SK-N-SH (cell line): Measurements from ENCODE around the gene LPCAT3. TPM values are rescaled to one million over a fixed set of nuclear protein-coding genes. Genes with fewer than 3 reads are reported as not detected.

Source experiments
- CTCF ChIA-PET: fragments of 300-600, 350-600 bp; formaldehyde crosslinking; extraction: SDS; loops from one replicate; lab custom pipeline; 2021; lab: Yijun Ruan, JAX
- POLR2A ChIA-PET: fragments of 350-600 bp; sonication (Branson Sonifier 250); formaldehyde crosslinking; extraction: SDS; loops from one replicate; lab custom pipeline; 2020; ENCODE audit warnings: antibody characterized with exemption, inconsistent platforms; lab: Yijun Ruan, JAX
- DNase-seq: peaks from one replicate; pipeline ENCODE4 v3.0.0; 2012
- H2AFZ ChIP-seq: fragments of 200-600 bp; sonication (generic); 2 replicates; pipeline ENCODE4 v1.8.1; 2016; ENCODE audit warnings: antibody characterized with exemption, mild to moderate bottlenecking, low read depth
- H3F3A ChIP-seq: fragments of 200-600 bp; sonication (generic); replicated peaks from 2 replicates; pipeline ENCODE3; 2016; ENCODE audit warnings: antibody characterized with exemption, mild to moderate bottlenecking; ENCODE audit not compliant: insufficient read depth
- H3K27ac ChIP-seq, 2 experiments: fragments of 200-500 bp in 1 of 2; fragments of 200-600 bp in 1 of 2; sonication (Bioruptor generic) in 1 of 2; sonication (generic), shearing (Covaris generic) in 1 of 2; 2 replicates each; pipeline versions ENCODE4 v1.5.1 to v1.6.1; 2014 to 2016; ENCODE audit warnings: low read depth in 2 of 2, inconsistent platforms in 1 of 2, low read length in 1 of 2, mild to moderate bottlenecking in 1 of 2, mixed read lengths in 1 of 2
- H3K27me3 ChIP-seq: fragments of 200-600 bp; sonication (generic), shearing (Covaris generic); 2 replicates; pipeline ENCODE4 v1.6.1; 2016; ENCODE audit warnings: mixed run types; ENCODE audit not compliant: insufficient read depth
- H3K36me3 ChIP-seq, 2 experiments: fragments of 200-500 bp in 1 of 2; fragments of 200-600 bp in 1 of 2; sonication (Bioruptor generic) in 1 of 2; sonication (generic) in 1 of 2; replicated peaks in 1 of 2; 2 replicates each; pipeline versions ENCODE3 to v1.5.1; 2014 to 2016; ENCODE audit warnings: low read length in 1 of 2, mild to moderate bottlenecking in 1 of 2; ENCODE audit not compliant: insufficient read depth in 2 of 2, control insufficient read depth in 1 of 2
- H3K4me1 ChIP-seq, 2 experiments: fragments of 200-500 bp in 1 of 2; fragments of 200-600 bp in 1 of 2; sonication (Bioruptor generic) in 1 of 2; sonication (generic), shearing (Covaris generic) in 1 of 2; 2 replicates each; pipeline versions ENCODE4 v1.5.1 to v1.6.1; 2014 to 2016; ENCODE audit warnings: low read depth in 1 of 2, low read length in 1 of 2, mixed run types in 1 of 2; ENCODE audit not compliant: insufficient read depth in 2 of 2, control insufficient read depth in 1 of 2
- H3K4me2 ChIP-seq: fragments of 200-600 bp; sonication (generic), shearing (Covaris generic); 2 replicates; pipeline ENCODE4 v1.6.1; 2017; ENCODE audit warnings: mixed run types
- H3K4me3 ChIP-seq, 2 experiments: fragments of 200-500 bp in 1 of 2; fragments of 200-600 bp in 1 of 2; sonication (Bioruptor generic) in 1 of 2; sonication (generic), shearing (Covaris generic) in 1 of 2; 2 replicates each; pipeline versions ENCODE4 v1.5.1 to v1.8.1; 2014 to 2016; ENCODE audit warnings: low read depth in 2 of 2, inconsistent platforms in 1 of 2, low read length in 1 of 2, mild to moderate bottlenecking in 1 of 2, mixed read lengths in 1 of 2, moderate library complexity in 1 of 2
- H3K79me2 ChIP-seq: fragments of 200-600 bp; sonication (generic); 2 replicates; pipeline ENCODE4 v1.8.1; 2017; ENCODE audit warnings: mild to moderate bottlenecking; ENCODE audit not compliant: insufficient read depth
- H3K9ac ChIP-seq: fragments of 200-600 bp; sonication (generic); 2 replicates; pipeline ENCODE4 v1.6.1; 2017; ENCODE audit warnings: mixed run types
- H3K9me2 ChIP-seq: fragments of 200-600 bp; sonication (generic); 2 replicates; pipeline ENCODE4 v1.6.1; 2017; ENCODE audit warnings: mixed run types
- H3K9me3 ChIP-seq: fragments of 200-600 bp; sonication (generic); 2 replicates; pipeline ENCODE4 v1.6.1; 2017; ENCODE audit warnings: mixed run types, mild to moderate bottlenecking, moderate library complexity
- H4K20me1 ChIP-seq: fragments of 200-600 bp; sonication (generic); 2 replicates; pipeline ENCODE4 v1.6.1; 2017; ENCODE audit warnings: mild to moderate bottlenecking, mixed run types; ENCODE audit not compliant: insufficient read depth
- EP300 ChIP-seq, 2 experiments: IDR thresholded peaks; 2 replicates each; pipeline versions ENCODE4 v1.4.0 to v1.6.1; 2012; ENCODE audit warnings: borderline replicate concordance in 1 of 2, low read depth in 1 of 2, low read length in 1 of 2
- EZH2phosphoT487 ChIP-seq: fragments of 200-600 bp; sonication (generic); IDR thresholded peaks from 2 replicates; pipeline ENCODE4 v1.6.1; 2017; ENCODE audit warnings: low read depth, mixed run types, mild to moderate bottlenecking, antibody characterized with exemption, moderate library complexity, borderline replicate concordance
- GABPA ChIP-seq: IDR thresholded peaks from 2 replicates; pipeline ENCODE4 v1.4.0; 2012; ENCODE audit warnings: low read depth, mild to moderate bottlenecking
- GATA2 ChIP-seq: sonication (generic); formaldehyde crosslinking; IDR thresholded peaks from 2 replicates; pipeline ENCODE4 v1.5.0; 2020; ENCODE audit warnings: mild to moderate bottlenecking, missing genetic modification reagents
- IRF3 ChIP-seq: fragments of 150-350 bp; IDR thresholded peaks from 2 replicates; pipeline ENCODE4 v1.6.1; 2016; ENCODE audit warnings: mild to moderate bottlenecking, low read depth, low read length
- MAX ChIP-seq: IDR thresholded peaks from 2 replicates; pipeline ENCODE4 v1.4.0; 2012; ENCODE audit warnings: low read depth
- POLR2AphosphoS5 ChIP-seq: IDR thresholded peaks from 2 replicates; pipeline ENCODE4 v1.6.1; 2012; ENCODE audit warnings: low read depth, low read length
- RAD21 ChIP-seq: IDR thresholded peaks from 2 replicates; pipeline ENCODE4 v1.6.1; 2012; ENCODE audit warnings: mild to moderate bottlenecking, low read length
- RCOR1 ChIP-seq: fragments of 150-350 bp; IDR thresholded peaks from 2 replicates; pipeline ENCODE4 v1.6.1; 2017; ENCODE audit warnings: antibody characterized with exemption, low read length
- REST ChIP-seq: IDR thresholded peaks from 2 replicates; pipeline ENCODE4 v1.6.1; 2012; ENCODE audit warnings: mild to moderate bottlenecking, low read depth, low read length, moderate library complexity
- RFX5 ChIP-seq: IDR thresholded peaks from 2 replicates; pipeline ENCODE4 v1.6.1; 2012; ENCODE audit warnings: mild to moderate bottlenecking, improper control_type of control experiment, low read length
- RXRA ChIP-seq: IDR thresholded peaks from 2 replicates; pipeline ENCODE4 v1.4.0; 2012; ENCODE audit warnings: low read depth, mild to moderate bottlenecking, borderline replicate concordance
- SMC3 ChIP-seq: IDR thresholded peaks from 2 replicates; pipeline ENCODE4 v1.6.1; 2012; ENCODE audit warnings: low read depth, low read length, improper control_type of control experiment
- TAF1 ChIP-seq: IDR thresholded peaks from 2 replicates; pipeline ENCODE4 v1.6.1; 2012; ENCODE audit warnings: low read depth, mild to moderate bottlenecking, low read length, moderate library complexity, borderline replicate concordance
- TEAD4 ChIP-seq: IDR thresholded peaks from 2 replicates; pipeline ENCODE4 v1.4.0; 2012; ENCODE audit warnings: mild to moderate bottlenecking, borderline replicate concordance; ENCODE audit not compliant: insufficient read depth
- USF1 ChIP-seq: IDR thresholded peaks from 2 replicates; pipeline ENCODE4 v1.4.0; 2012; ENCODE audit warnings: low read depth, borderline replicate concordance
- USF2 ChIP-seq: fragments of 150-350 bp; IDR thresholded peaks from 2 replicates; pipeline ENCODE4 v1.6.1; 2017; ENCODE audit warnings: antibody characterized with exemption, low read length, low read depth, borderline replicate concordance
- YY1 ChIP-seq: IDR thresholded peaks from 2 replicates; pipeline ENCODE4 v1.4.0; 2012; ENCODE audit warnings: low read depth, mild to moderate bottlenecking
- WGBS: methylation state at CpG from one replicate; pipeline ENCODE4 v1.1.6; 2017; ENCODE audit warnings: low lambda C conversion rate; 5-methylcytosine and 5-hydroxymethylcytosine counted together
- polyA plus RNA-seq, 3 experiments: library from polyadenylated mRNA; depleted of rRNA; stranded (reverse); fragments of >200 nt; gene quantifications; 2 replicates each; pipeline ENCODE4 v1.2.3, GENCODE V29; 2012

The LPCAT3 gene
- polyA plus RNA-seq, 1 of the 3 experiments (the other 2 are of a cell fraction), result 23.8 TPM

GRCh38 chr12:7008864-7009263 is 9.4 kb downstream of the LPCAT3 start:
- Histone ChIP-seq H3K4me2 (no peak overlapping the region), H3K36me3 (peaks cover 7 to 8% of the 10 kb centered on the region in 2 experiments), H3K27ac (no peak overlapping the region), H3K27me3 (no peaks in the 10 kb centered on the region), H2AFZ (no peak overlapping the region), H3K9me2 (no peaks in the 10 kb centered on the region), H3K4me1 (no peaks in the 10 kb centered on the region; a peak in 1 of 4 replicates), H4K20me1 (no peaks in the 10 kb centered on the region), H3K79me2 (no peaks in the 10 kb centered on the region), H3K4me3 (no peak overlapping the region), H3K9me3 (no peaks in the 10 kb centered on the region), H3K9ac (no peak overlapping the region), H3F3A (no peaks in the 10 kb centered on the region)
- CTCF ChIA-PET, result interaction anchor here (1.4 to 1.5 kb wide), 2 partner anchors 44 to 136 kb away, joined by 4 to 5 read pairs; no protein-coding TSS in a partner anchor
- POLR2A ChIA-PET, result interaction anchor here (1.2 kb wide), 1 partner anchor 9 kb away, joined by 4 read pairs; the partner anchor contains the start of gene LPCAT3
- no peak for DNase-seq
- TF ChIP-seq RAD21 (no peak), USF1 (no peak), YY1 (no peak), GABPA (no peak), REST (no peak), RCOR1 (no peak), EZH2phosphoT487 (no peak), POLR2AphosphoS5 (no peak), TEAD4 (no peak), RXRA (no peak), EP300 (IDR thresholded peaks at IDR 0.05; ENCODE audit: borderline replicate concordance in 1 of 2, low read depth in 1 of 2, low read length in 1 of 2) (no peak), MAX (no peak), IRF3 (no peak), TAF1 (no peak), SMC3 (no peak), USF2 (no peak), RFX5 (no peak), GATA2 (CRISPR knock-in tag) (no peak)
- WGBS, result 90% methylated on average over 2 of the region's 2 CpGs
